HepG2 (cell line): ENCODE results near the gene LDAH. TPM values are rescaled to one million over a fixed set of nuclear protein-coding genes. Genes with fewer than 3 reads are reported as not detected.

ENCODE experiments used
- AGO2 ChIP-seq: fragments of 200-400 bp; formaldehyde crosslinking; optimal IDR thresholded peaks from 2 replicates; pipeline ENCODE3; 2017; ENCODE audit warnings: mild to moderate bottlenecking, low read depth, low read length, moderate library complexity
- ARNTL ChIP-seq: sonication (generic); formaldehyde crosslinking; IDR thresholded peaks from 2 replicates; pipeline ENCODE4 v1.4.0; 2020; ENCODE audit warnings: mild to moderate bottlenecking, missing genetic modification reagents
- GABPA ChIP-seq, 2 experiments: IDR thresholded peaks; 2 replicates each; pipeline ENCODE4 v1.6.1; 2011 to 2016; ENCODE audit warnings: low read depth in 2 of 2, low read length in 1 of 2, missing biosample characterization in 1 of 2, missing genetic modification characterization in 1 of 2
- HDAC1 ChIP-seq: sonication (generic); formaldehyde crosslinking; IDR thresholded peaks from 2 replicates; pipeline ENCODE4 v1.5.1; 2020; ENCODE audit warnings: mild to moderate bottlenecking, missing genetic modification reagents
- HDAC6 ChIP-seq: fragments of 200-600 bp; sonication (generic); IDR thresholded peaks from 2 replicates; pipeline ENCODE4 v1.7.0; 2017; ENCODE audit warnings: mild to moderate bottlenecking, antibody characterized with exemption, low read length, low read depth
- IRX3 ChIP-seq: sonication (generic); formaldehyde crosslinking; IDR thresholded peaks from 2 replicates; pipeline ENCODE4 v1.8.1; 2023; ENCODE audit warnings: mild to moderate bottlenecking, low read depth, missing genetic modification reagents, borderline replicate concordance
- KDM2A ChIP-seq: sonication (generic); formaldehyde crosslinking; IDR thresholded peaks from 2 replicates; pipeline ENCODE4 v1.4.0; 2020; ENCODE audit warnings: low read depth, missing genetic modification reagents, borderline replicate concordance
- PCBP1 ChIP-seq: fragments of 200-400 bp; formaldehyde crosslinking; IDR thresholded peaks from 2 replicates; pipeline ENCODE4 v1.6.1; 2017; ENCODE audit warnings: mild to moderate bottlenecking, low read depth, low read length, borderline replicate concordance
- SPEN ChIP-seq: sonication (generic); formaldehyde crosslinking; IDR thresholded peaks from 2 replicates; pipeline ENCODE4 v1.5.1; 2020; ENCODE audit warnings: low read depth, mild to moderate bottlenecking, missing genetic modification reagents
- SUZ12 ChIP-seq: fragments of 150-350 bp; IDR thresholded peaks from 2 replicates; pipeline ENCODE4 v1.6.1; 2014; ENCODE audit warnings: low read depth, low read length
- TBX2 ChIP-seq: sonication (generic); formaldehyde crosslinking; IDR thresholded peaks from 2 replicates; pipeline ENCODE4 v1.5.0; 2020; ENCODE audit warnings: missing genetic modification reagents, mild to moderate bottlenecking, borderline replicate concordance
- TEAD2 ChIP-seq: sonication (generic); formaldehyde crosslinking; IDR thresholded peaks from 2 replicates; pipeline ENCODE4 v1.9.0; 2021; ENCODE audit warnings: missing genetic modification reagents
- ZBTB33 ChIP-seq: sonication (generic); formaldehyde crosslinking; IDR thresholded peaks from 2 replicates; pipeline ENCODE4 v1.4.0; 2020; ENCODE audit warnings: missing genetic modification reagents
- ZNF205 ChIP-seq: IDR thresholded peaks from 2 replicates; pipeline ENCODE4 v1.6.1; 2018; ENCODE audit warnings: missing biosample characterization, missing genetic modification reagents
- ZNF431 ChIP-seq: sonication (generic); formaldehyde crosslinking; IDR thresholded peaks from 2 replicates; pipeline ENCODE4 v1.9.0; 2022; ENCODE audit warnings: missing genetic modification reagents, low read depth, mild to moderate bottlenecking, borderline replicate concordance
- ZNF496 ChIP-seq: sonication (generic); formaldehyde crosslinking; IDR thresholded peaks from 2 replicates; pipeline ENCODE4 v1.8.1; 2023; ENCODE audit warnings: mild to moderate bottlenecking, moderate library complexity, missing genetic modification reagents; ENCODE audit not compliant: insufficient replicate concordance
- ZNF557 ChIP-seq: sonication (generic); formaldehyde crosslinking; IDR thresholded peaks from 2 replicates; pipeline ENCODE4 v1.4.0; 2020; ENCODE audit warnings: missing genetic modification reagents
- ZNF772 ChIP-seq: sonication (generic); formaldehyde crosslinking; IDR thresholded peaks from 2 replicates; pipeline ENCODE4 v1.5.0; 2020; ENCODE audit warnings: mild to moderate bottlenecking, missing genetic modification reagents
- ZSCAN12 ChIP-seq: sonication (generic); formaldehyde crosslinking; IDR thresholded peaks from 2 replicates; pipeline ENCODE4 v1.9.0; 2021; ENCODE audit warnings: mild to moderate bottlenecking, missing genetic modification reagents
- polyA plus RNA-seq, 8 experiments: library from polyadenylated mRNA; depleted of rRNA in 3 of 8; stranded (reverse) in 7 of 8; unstranded in 1 of 8; fragments of >200 nt; fragmentation: Illumina TruSeq in 4 of 8; extraction: Trizol in 4 of 8; gene quantifications; 2 replicates each; pipeline versions ENCODE4 v1.2.1 to v1.2.3, GENCODE V29; 2011 to 2016; ENCODE audit warnings: low read depth in 4 of 8, missing spikeins in 1 of 8, mixed read lengths in 1 of 8; ENCODE audit not compliant: insufficient read depth in 1 of 8
- total RNA-seq, 5 experiments: library from RNA; depleted of rRNA; stranded (reverse); fragments of >200 nt; fragmentation: Illumina TruSeq; extraction: Trizol; gene quantifications; 2 replicates each; pipeline ENCODE4 v1.2.3, GENCODE V29; 2016; ENCODE audit warnings: low read depth in 1 of 5
- TF ChIP-seq, protein P1 (sequence below): sonication (generic); formaldehyde crosslinking; IDR thresholded peaks from 2 replicates; pipeline ENCODE4 v1.8.1; 2022; ENCODE audit warnings: low read depth, mild to moderate bottlenecking, missing genetic modification reagents
- TF ChIP-seq, protein P2 (sequence below): sonication (generic); formaldehyde crosslinking; IDR thresholded peaks from 2 replicates; pipeline ENCODE4 v1.4.0; 2020; ENCODE audit warnings: mild to moderate bottlenecking, missing genetic modification reagents

Gene LDAH
- total and polyA plus RNA-seq, 2 of the 13 experiments (the other 11 are each of a cell fraction or from before 2014, with no cell fraction given): 28.8 to 46.2 TPM

GRCh38 chr2:20667531-20668401 is 155.1 kb downstream of the LDAH start (continued):
- TF ChIP-seq, protein P1, sequence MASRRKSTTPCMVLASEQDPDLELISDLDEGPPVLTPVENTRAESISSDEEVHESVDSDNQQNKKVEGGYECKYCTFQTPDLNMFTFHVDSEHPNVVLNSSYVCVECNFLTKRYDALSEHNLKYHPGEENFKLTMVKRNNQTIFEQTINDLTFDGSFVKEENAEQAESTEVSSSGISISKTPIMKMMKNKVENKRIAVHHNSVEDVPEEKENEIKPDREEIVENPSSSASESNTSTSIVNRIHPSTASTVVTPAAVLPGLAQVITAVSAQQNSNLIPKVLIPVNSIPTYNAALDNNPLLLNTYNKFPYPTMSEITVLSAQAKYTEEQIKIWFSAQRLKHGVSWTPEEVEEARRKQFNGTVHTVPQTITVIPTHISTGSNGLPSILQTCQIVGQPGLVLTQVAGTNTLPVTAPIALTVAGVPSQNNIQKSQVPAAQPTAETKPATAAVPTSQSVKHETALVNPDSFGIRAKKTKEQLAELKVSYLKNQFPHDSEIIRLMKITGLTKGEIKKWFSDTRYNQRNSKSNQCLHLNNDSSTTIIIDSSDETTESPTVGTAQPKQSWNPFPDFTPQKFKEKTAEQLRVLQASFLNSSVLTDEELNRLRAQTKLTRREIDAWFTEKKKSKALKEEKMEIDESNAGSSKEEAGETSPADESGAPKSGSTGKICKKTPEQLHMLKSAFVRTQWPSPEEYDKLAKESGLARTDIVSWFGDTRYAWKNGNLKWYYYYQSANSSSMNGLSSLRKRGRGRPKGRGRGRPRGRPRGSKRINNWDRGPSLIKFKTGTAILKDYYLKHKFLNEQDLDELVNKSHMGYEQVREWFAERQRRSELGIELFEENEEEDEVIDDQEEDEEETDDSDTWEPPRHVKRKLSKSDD: peak; percentile 52; the same call in 1 of the 2 replicates
- no peak; the same call in 1 of the 2 replicates for TF ChIP-seq ZNF772 (CRISPR knock-in tag)
- no peak for TF ChIP-seq ZSCAN12 (CRISPR knock-in tag)
- no peak for TF ChIP-seq HDAC6
- peak; percentile 68 for TF ChIP-seq HDAC1
- no peak for TF ChIP-seq TEAD2 (CRISPR knock-in tag)
- no peak for TF ChIP-seq ZNF431 (CRISPR knock-in tag)
- TF ChIP-seq KDM2A (CRISPR knock-in tag): peak; percentile 83
- TF ChIP-seq TBX2 (CRISPR knock-in tag): peak; percentile 52
- no peak for TF ChIP-seq GABPA (IDR thresholded peaks at IDR 0.05; ENCODE audit: low read depth, low read length)
- no peak for TF ChIP-seq GABPA (CRISPR knock-in tag; IDR thresholded peaks at IDR 0.05; ENCODE audit: low read depth)
- TF ChIP-seq PCBP1: no peak
- no peak for TF ChIP-seq ZBTB33 (CRISPR knock-in tag)
- TF ChIP-seq, protein P2, sequence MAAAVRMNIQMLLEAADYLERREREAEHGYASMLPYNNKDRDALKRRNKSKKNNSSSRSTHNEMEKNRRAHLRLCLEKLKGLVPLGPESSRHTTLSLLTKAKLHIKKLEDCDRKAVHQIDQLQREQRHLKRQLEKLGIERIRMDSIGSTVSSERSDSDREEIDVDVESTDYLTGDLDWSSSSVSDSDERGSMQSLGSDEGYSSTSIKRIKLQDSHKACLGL (CRISPR knock-in tag): peak; percentile 64; the same call in 1 of the 2 replicates
- TF ChIP-seq ARNTL (CRISPR knock-in tag): no peak
- no peak for TF ChIP-seq ZNF496 (CRISPR knock-in tag)
- TF ChIP-seq ZNF557: 0 out of 2 replicates have a peak, but pooled peaks have one; percentile 32
- TF ChIP-seq IRX3: 0 out of 2 replicates have a peak, but pooled peaks have one; percentile 32
- no peak for TF ChIP-seq SUZ12
- no peak for TF ChIP-seq ZNF205 (CRISPR knock-in tag)
- TF ChIP-seq SPEN (CRISPR knock-in tag): peak; percentile 32; the same call in 1 of the 2 replicates
- peak; percentile 79 for TF ChIP-seq AGO2
